B cell (primary cell): ENCODE data around the gene TMEM94. TPM values are rescaled to one million over a fixed set of nuclear protein-coding genes. Genes with fewer than 3 reads are reported as not detected.

Experiments used
- ATAC-seq: fragments of 200-7000 bp; cut with Tn5 transposase; one replicate; pipeline ENCODE4 v1.10.0; 2021; ENCODE audit warnings: low read depth, mild to moderate bottlenecking, moderate number of reproducible peaks, moderate library complexity
- CTCF ChIA-PET: fragments of 350-600 bp; sonication (Branson Sonifier 250); formaldehyde crosslinking; loops from one replicate; lab custom pipeline; 2021; ENCODE audit warnings: antibody characterized with exemption, inconsistent platforms; lab: Charles Lee
- POLR2A ChIA-PET: fragments of 350-600 bp; sonication (Branson Sonifier 250); formaldehyde crosslinking; loops from one replicate; lab custom pipeline; 2021; ENCODE audit warnings: antibody characterized with exemption; lab: Charles Lee
- DNase-seq: peaks from one replicate; pipeline ENCODE4 v3.0.0; 2013
- H2AFZ ChIP-seq: 2 replicates; pipeline ENCODE4 v1.6.1; 2012; ENCODE audit warnings: mild to moderate bottlenecking, low read depth, low read length; ENCODE audit not compliant: insufficient read depth, poor library complexity, severe bottlenecking
- H3K27ac ChIP-seq, 2 donors: 1 replicate in 1 of 2; 2 replicates in 1 of 2; pipeline ENCODE4 v1.5.1; 2012 to 2013; ENCODE audit warnings: low read length in 2 of 2, mild to moderate bottlenecking in 2 of 2, moderate library complexity in 1 of 2
- H3K27me3 ChIP-seq, 4 experiments: fragments of 200-600 bp in 1 of 4; sonication (generic) in 1 of 4; replicated peaks in 1 of 4; 1 replicate in 2 of 4; 2 replicates in 2 of 4; pipeline versions ENCODE4 v1.6.1 to v1.7.0; 2013 to 2016; ENCODE audit warnings: low read length in 3 of 4, mild to moderate bottlenecking in 2 of 4, mixed read lengths in 1 of 4, moderate library complexity in 1 of 4; ENCODE audit not compliant: insufficient read depth in 4 of 4, control insufficient read depth in 3 of 4; ENCODE audit errors: control extremely low read depth in 1 of 4
- H3K36me3 ChIP-seq, 2 experiments: replicated peaks in 1 of 2; 1 replicate in 1 of 2; 2 replicates in 1 of 2; pipeline versions ENCODE4 v1.6.1 to v1.7.1; 2013; ENCODE audit warnings: low read length in 1 of 2; ENCODE audit not compliant: insufficient read depth in 2 of 2, control insufficient read depth in 1 of 2; ENCODE audit errors: control extremely low read depth in 1 of 2, extremely low read depth in 1 of 2
- H3K4me1 ChIP-seq, 2 donors: fragments of 200-600 bp in 1 of 2; sonication (generic) in 1 of 2; 1 replicate in 1 of 2; 2 replicates in 1 of 2; pipeline versions ENCODE4 v1.5.1 to v1.6.1; 2013 to 2017; ENCODE audit warnings: low read length in 2 of 2; ENCODE audit not compliant: control insufficient read depth in 2 of 2, insufficient read depth in 2 of 2
- H3K4me2 ChIP-seq: replicated peaks from 2 replicates; pipeline ENCODE3; 2012; ENCODE audit warnings: mild to moderate bottlenecking, low read depth, low read length; ENCODE audit not compliant: poor library complexity, severe bottlenecking
- H3K4me3 ChIP-seq, 5 experiments: fragments of 200-600 bp in 1 of 5; sonication (generic) in 1 of 5; 1 replicate in 3 of 5; 2 replicates in 2 of 5; pipeline versions ENCODE4 v1.5.1 to v1.7.0; 2011 to 2016; ENCODE audit warnings: low read length in 4 of 5, mild to moderate bottlenecking in 4 of 5, low read depth in 2 of 5, control low read depth in 1 of 5, moderate library complexity in 1 of 5; ENCODE audit not compliant: insufficient read depth in 1 of 5; ENCODE audit errors: control extremely low read depth in 1 of 5, extremely low read depth in 1 of 5
- H3K79me2 ChIP-seq: fragments of 200-600 bp; sonication (generic); one replicate; pipeline ENCODE4 v1.6.0; 2016; ENCODE audit warnings: low read length; ENCODE audit not compliant: control insufficient read depth, insufficient read depth
- H3K9ac ChIP-seq: fragments of 200-600 bp; sonication (generic); 2 replicates; pipeline ENCODE4 v1.6.1; 2017; ENCODE audit warnings: mild to moderate bottlenecking, low read length, moderate library complexity
- H3K9me3 ChIP-seq, 3 donors: one replicate each; pipeline versions ENCODE4 v1.6.1 to v1.7.1; 2013; ENCODE audit warnings: low read length in 2 of 3; ENCODE audit not compliant: control insufficient read depth in 2 of 3, insufficient read depth in 1 of 3; ENCODE audit errors: control extremely low read depth in 1 of 3
- H4K20me1 ChIP-seq: 2 replicates; pipeline ENCODE4 v1.6.0; 2012; ENCODE audit warnings: mild to moderate bottlenecking, low read length; ENCODE audit not compliant: insufficient read depth, control insufficient read depth, poor library complexity, severe bottlenecking
- H3K27ac Mint-ChIP-seq: one replicate; pipeline ENCODE4 v1.8.0; 2021; ENCODE audit warnings: mixed read lengths
- H3K27me3 Mint-ChIP-seq: one replicate; pipeline ENCODE4 v1.8.0; 2021; ENCODE audit warnings: mixed read lengths
- H3K4me1 Mint-ChIP-seq: one replicate; pipeline ENCODE4 v1.8.0; 2021; ENCODE audit warnings: mixed read lengths
- H3K4me3 Mint-ChIP-seq: one replicate; pipeline ENCODE4 v1.8.0; 2021; ENCODE audit warnings: mixed read lengths
- H3K9me3 Mint-ChIP-seq: one replicate; pipeline ENCODE4 v1.8.0; 2022; ENCODE audit warnings: mixed read lengths; ENCODE audit not compliant: insufficient read depth
- CTCF ChIP-seq: fragments of 200-600 bp; IDR thresholded peaks from one replicate; pipeline ENCODE4 v1.8.0; 2022; ENCODE audit warnings: antibody characterized with exemption, mild to moderate bottlenecking
- EZH2 ChIP-seq: IDR thresholded peaks from 2 replicates; pipeline ENCODE4 v1.6.1; 2012; ENCODE audit warnings: borderline replicate concordance, low read depth, mild to moderate bottlenecking, moderate library complexity, low read length; ENCODE audit not compliant: insufficient read depth, poor library complexity, severe bottlenecking
- WGBS: methylation state at CpG from one replicate; pipeline ENCODE4 v1.1.5; 2013; ENCODE audit warnings: missing lambda C conversion rate; ENCODE audit not compliant: insufficient coverage; 5-methylcytosine and 5-hydroxymethylcytosine counted together
- intact Hi-C: fragments of 100-400 bp; cut with micrococcal nuclease; formaldehyde crosslinking; loops from one replicate; pipeline ENCODE4 v1.10.0; 2022
- polyA plus RNA-seq: library from polyadenylated mRNA; depleted of rRNA; stranded (reverse); fragments of >200 nt; gene quantifications from 2 replicates; pipeline ENCODE4 v1.2.3, GENCODE V29; 2012
- total RNA-seq, 2 donors: library from RNA; stranded (reverse); fragments of 120-200 nt in 1 of 2; gene quantifications; 1 replicate in 1 of 2; 2 replicates in 1 of 2; pipeline versions ENCODE4 v1.2.3 to v1.2.4, GENCODE V29; 2013 to 2022

Gene TMEM94
- total and polyA plus RNA-seq, 2 donors (not counting 1 experiment from before 2014, with no cell fraction given), result 139 to 158 TPM

GRCh38 chr17:75515496-75516254 lies 59.2 kb downstream of the TMEM94 start, which contains the start of gene CASKIN2:
Gene CASKIN2, minus strand, starts transcription at chr17:75515537. Its CDS starts 1,733 bp downstream, at chr17:75513804.
- H3K27me3 ChIP-seq, result no peaks in the 10 kb centered on the region
- peak within 1 kb of the TSS; percentile 100 for H3K4me2 ChIP-seq
- Mint-ChIP-seq H3K27ac (peak within 1 kb of the TSS; percentile 32), H3K27me3 (no peaks in the 10 kb centered on the region), H3K9me3 (no peaks in the 10 kb centered on the region), H3K4me3 (peak within 1 kb of the TSS; percentile 78), H3K4me1 (peaks cover 19% of the 10 kb centered on the region)
- no peak within 1 kb of the TSS for H3K27ac ChIP-seq
- CTCF ChIA-PET, result interaction anchor here (0.9 to 2.2 kb wide), 14 partner anchors 9 to 246 kb away, joined by 3 to 24 read pairs (median 5); partner anchors contain the start of genes LLGL2, MYO15B and SLC25A19
- under 1% methylated on average over 76 of the region's 78 CpGs for WGBS
- peak within 1 kb of the TSS; percentile 38 to 96 (median 63) for H3K4me3 ChIP-seq
- H3K79me2 ChIP-seq, result peaks cover 11% of the 10 kb centered on the region
- TF ChIP-seq EZH2, result no peak
- TF ChIP-seq CTCF, result peak; percentile 94
- H3K36me3 ChIP-seq, result no peaks in the 10 kb centered on the region
- H2AFZ ChIP-seq, result peak within 1 kb of the TSS; percentile 87
- peaks cover 26 to 39% of the 10 kb centered on the region in 2 donors for H3K4me1 ChIP-seq
- ATAC-seq (peak; percentile 67), DNase-seq (peak; percentile 90)
- no peaks in the 10 kb centered on the region for H3K9me3 ChIP-seq
- peak within 1 kb of the TSS; percentile 89 for H3K9ac ChIP-seq
- peaks cover 10% of the 10 kb centered on the region for H4K20me1 ChIP-seq
- POLR2A ChIA-PET, result interaction anchor here (0.5 to 1.5 kb wide), 7 partner anchors 9 to 588 kb away, joined by 3 to 22 read pairs (median 4); partner anchors contain the start of genes EXOC7, LLGL2, MIF4GD and SLC25A19
- intact Hi-C loops, result loop anchor here (1.0 to 10.0 kb wide), 10 partner anchors 10 to 1222 kb away; partner anchors contain the start of genes GALK1, GRB2, LLGL2 and MFSD11
